H1 (cell line): ENCODE measurements around the gene BRSK2. TPM values are rescaled to one million over a fixed set of nuclear protein-coding genes. Genes with fewer than 3 reads are reported as not detected.

ENCODE experiments used
- CTCF ChIA-PET: fragments of 300-600 bp; sonication (Branson Sonifier 250); formaldehyde crosslinking; loops from one replicate; lab custom pipeline; 2021; ENCODE audit not compliant: partially characterized antibody; lab: Charles Lee
- POLR2A ChIA-PET: fragments of 300-600 bp; sonication (Branson Sonifier 250); formaldehyde crosslinking; loops from one replicate; lab custom pipeline; 2021; ENCODE audit warnings: inconsistent platforms; ENCODE audit not compliant: partially characterized antibody; lab: Charles Lee
- DNase-seq, 2 experiments: peaks; one replicate each; pipeline versions ENCODE4 v3.0.0 to v3.0.0-alpha.2; 2010 to 2022; ENCODE audit warnings: low spot score in 2 of 2, low read depth in 1 of 2, mixed read lengths in 1 of 2
- FAIRE-seq: peaks from 2 replicates; lab custom pipeline; 2011; peaks lifted over from hg19 to GRCh38; lab: Jason Lieb, UNC
- H2AFZ ChIP-seq: 2 replicates; pipeline ENCODE4 v1.8.1; 2012; ENCODE audit warnings: low read length, inconsistent platforms
- H2AK5ac ChIP-seq: 2 replicates; pipeline ENCODE4 v1.6.1; 2013; ENCODE audit warnings: low read depth, low read length
- H2BK120ac ChIP-seq: replicated peaks from 2 replicates; pipeline ENCODE3; 2013; ENCODE audit warnings: low read depth, low read length, inconsistent platforms
- H2BK12ac ChIP-seq: 2 replicates; pipeline ENCODE4 v1.6.1; 2013; ENCODE audit warnings: low read depth, low read length
- H2BK15ac ChIP-seq: 2 replicates; pipeline ENCODE4 v1.6.1; 2013; ENCODE audit warnings: low read length
- H2BK20ac ChIP-seq: 2 replicates; pipeline ENCODE4 v1.6.1; 2013; ENCODE audit warnings: low read length
- H2BK5ac ChIP-seq: 2 replicates; pipeline ENCODE4 v1.6.1; 2013; ENCODE audit warnings: low read depth, low read length
- H3K14ac ChIP-seq: 2 replicates; pipeline ENCODE4 v1.6.1; 2013; ENCODE audit warnings: inconsistent platforms; ENCODE audit not compliant: insufficient read length
- H3K18ac ChIP-seq: 2 replicates; pipeline ENCODE4 v1.6.1; 2013; ENCODE audit warnings: low read length; ENCODE audit errors: extremely low read depth
- H3K23ac ChIP-seq: 2 replicates; pipeline ENCODE4 v1.6.1; 2013; ENCODE audit warnings: inconsistent platforms; ENCODE audit not compliant: insufficient read length
- H3K23me2 ChIP-seq: 2 replicates; pipeline ENCODE4 v1.6.1; 2013; ENCODE audit warnings: low read depth, low read length
- H3K27ac ChIP-seq: 2 replicates; pipeline ENCODE4 v1.6.1; 2011; ENCODE audit warnings: low read depth, low read length, inconsistent platforms
- H3K27me3 ChIP-seq, 4 experiments: replicated peaks in 1 of 4; 1 replicate in 1 of 4; 2 replicates in 3 of 4; pipeline versions ENCODE4 v1.6.1 to v1.8.1; 2011 to 2013; ENCODE audit warnings: low read length in 3 of 4, mild to moderate bottlenecking in 3 of 4, inconsistent platforms in 2 of 4, mixed read lengths in 2 of 4, moderate library complexity in 1 of 4; ENCODE audit not compliant: control insufficient read depth in 3 of 4, insufficient read depth in 3 of 4; ENCODE audit errors: extremely low read depth in 1 of 4
- H3K36me3 ChIP-seq, 4 experiments: 2 replicates each; pipeline versions ENCODE4 v1.6.1 to v1.8.1; 2011 to 2013; ENCODE audit warnings: mild to moderate bottlenecking in 4 of 4, low read length in 3 of 4, moderate library complexity in 2 of 4, control low read depth in 1 of 4, inconsistent platforms in 1 of 4; ENCODE audit not compliant: insufficient read depth in 4 of 4, control insufficient read depth in 2 of 4
- H3K4ac ChIP-seq: replicated peaks from 2 replicates; pipeline ENCODE3; 2013; ENCODE audit warnings: low read length, low read depth, mixed read lengths, inconsistent platforms; ENCODE audit not compliant: insufficient read length
- H3K4me1 ChIP-seq, 4 experiments: replicated peaks in 1 of 4; 1 replicate in 1 of 4; 2 replicates in 3 of 4; pipeline versions ENCODE4 v1.6.1 to v1.8.1; 2011 to 2013; ENCODE audit warnings: low read length in 3 of 4, inconsistent platforms in 2 of 4, mixed read lengths in 1 of 4; ENCODE audit not compliant: insufficient read depth in 4 of 4, control insufficient read depth in 3 of 4
- H3K4me2 ChIP-seq, 2 experiments: 2 replicates each; pipeline versions ENCODE4 v1.6.1 to v1.8.1; 2011 to 2013; ENCODE audit warnings: low read depth in 2 of 2, low read length in 2 of 2, control low read depth in 1 of 2, inconsistent platforms in 1 of 2, mild to moderate bottlenecking in 1 of 2; ENCODE audit not compliant: insufficient read depth in 1 of 2
- H3K4me3 ChIP-seq, 4 experiments: fragments of 200-600, 300-600 bp in 1 of 4; sonication (generic), shearing (Covaris generic), sonication (Bioruptor Twin) in 1 of 4; 2 replicates each; pipeline versions ENCODE4 v1.5.1 to v1.8.1; 2011 to 2016; ENCODE audit warnings: low read length in 4 of 4, low read depth in 3 of 4, control low read depth in 2 of 4, inconsistent platforms in 2 of 4, mild to moderate bottlenecking in 2 of 4, mixed read lengths in 1 of 4, moderate library complexity in 1 of 4; ENCODE audit not compliant: insufficient read depth in 2 of 4; ENCODE audit errors: extremely low read depth in 1 of 4
- H3K56ac ChIP-seq: replicated peaks from 2 replicates; pipeline ENCODE3; 2013; ENCODE audit warnings: low read depth, mild to moderate bottlenecking, mixed read lengths, low read length, inconsistent platforms; ENCODE audit not compliant: insufficient read length
- H3K79me1 ChIP-seq: 2 replicates; pipeline ENCODE4 v1.6.1; 2013; ENCODE audit warnings: low read depth, low read length, control low read depth
- H3K79me2 ChIP-seq, 2 experiments: 2 replicates each; pipeline versions ENCODE4 v1.6.1 to v1.8.1; 2012 to 2013; ENCODE audit warnings: low read length in 2 of 2, mild to moderate bottlenecking in 2 of 2, inconsistent platforms in 1 of 2; ENCODE audit not compliant: insufficient read depth in 2 of 2, control insufficient read depth in 1 of 2
- H3K9ac ChIP-seq, 4 experiments: replicated peaks in 1 of 4; 1 replicate in 1 of 4; 2 replicates in 3 of 4; pipeline versions ENCODE4 v1.6.1 to v1.8.1; 2011 to 2013; ENCODE audit warnings: low read depth in 3 of 4, low read length in 3 of 4, control low read depth in 2 of 4, mild to moderate bottlenecking in 2 of 4, moderate library complexity in 2 of 4, inconsistent platforms in 1 of 4; ENCODE audit errors: extremely low read depth in 1 of 4
- H3K9me3 ChIP-seq, 2 experiments: 2 replicates each; pipeline versions ENCODE4 v1.6.1 to v1.8.1; 2012 to 2013; ENCODE audit warnings: mild to moderate bottlenecking in 2 of 2, moderate library complexity in 2 of 2, control low read depth in 1 of 2, inconsistent platforms in 1 of 2, low read depth in 1 of 2, low read length in 1 of 2, mixed read lengths in 1 of 2; ENCODE audit not compliant: insufficient read depth in 2 of 2
- H4K20me1 ChIP-seq, 2 experiments: replicated peaks in 1 of 2; 2 replicates each; pipeline versions ENCODE3 to v1.8.1; 2011 to 2013; ENCODE audit warnings: inconsistent platforms in 2 of 2, low read length in 2 of 2, mild to moderate bottlenecking in 1 of 2; ENCODE audit not compliant: insufficient read depth in 2 of 2, control insufficient read depth in 1 of 2
- H4K5ac ChIP-seq: 2 replicates; pipeline ENCODE4 v1.6.1; 2013; ENCODE audit warnings: low read length, low read depth, mixed read lengths, inconsistent platforms; ENCODE audit not compliant: insufficient read length
- H4K8ac ChIP-seq: 2 replicates; pipeline ENCODE4 v1.8.0; 2013; ENCODE audit warnings: mild to moderate bottlenecking, moderate library complexity, low read length, inconsistent platforms; ENCODE audit not compliant: insufficient read depth; ENCODE audit errors: extremely low read depth
- H4K91ac ChIP-seq: replicated peaks from 2 replicates; pipeline ENCODE3; 2013; ENCODE audit warnings: low read length, mixed read lengths, inconsistent platforms; ENCODE audit not compliant: insufficient read length
- CBX8 ChIP-seq: fragments of 300-800, 300-1000 bp; sonication (generic); IDR thresholded peaks from 2 replicates; pipeline ENCODE4 v1.7.1; 2016; ENCODE audit warnings: low read depth, low read length, borderline replicate concordance
- CHD1 ChIP-seq: IDR thresholded peaks from 2 replicates; pipeline ENCODE4 v1.6.1; 2012; ENCODE audit warnings: low read depth, low read length, improper control_type of control experiment
- CREB1 ChIP-seq: IDR thresholded peaks from 2 replicates; pipeline ENCODE4 v1.6.1; 2012; ENCODE audit warnings: inconsistent platforms
- EP300 ChIP-seq, 2 experiments: IDR thresholded peaks; 1 replicate in 1 of 2; 2 replicates in 1 of 2; pipeline ENCODE4 v1.6.1; 2011 to 2012; ENCODE audit warnings: low read depth in 2 of 2, low read length in 2 of 2, mild to moderate bottlenecking in 2 of 2, borderline replicate concordance in 1 of 2, inconsistent platforms in 1 of 2, moderate library complexity in 1 of 2
- HDAC6 ChIP-seq: IDR thresholded peaks from one replicate; pipeline ENCODE4 v1.7.1; 2012; ENCODE audit warnings: low read depth, mild to moderate bottlenecking, inconsistent platforms, low read length, moderate library complexity
- JUN ChIP-seq: IDR thresholded peaks from 2 replicates; pipeline ENCODE4 v1.6.1; 2011; ENCODE audit warnings: low read depth, mild to moderate bottlenecking, improper control_type of control experiment, low read length
- JUND ChIP-seq: IDR thresholded peaks from 2 replicates; pipeline ENCODE4 v1.6.1; 2011; ENCODE audit warnings: mild to moderate bottlenecking, improper control_type of control experiment, low read length
- KDM4A ChIP-seq: IDR thresholded peaks from one replicate; pipeline ENCODE4 v1.7.1; 2012; ENCODE audit warnings: low read depth, mild to moderate bottlenecking, moderate library complexity, low read length, inconsistent platforms; ENCODE audit not compliant: severe bottlenecking
- MAFK ChIP-seq: IDR thresholded peaks from 2 replicates; pipeline ENCODE4 v1.6.1; 2012; ENCODE audit warnings: low read depth, mild to moderate bottlenecking, improper control_type of control experiment, low read length
- POLR2A ChIP-seq, 2 experiments: IDR thresholded peaks; 1 replicate in 1 of 2; 2 replicates in 1 of 2; pipeline ENCODE4 v1.6.1; 2011; ENCODE audit warnings: low read depth in 2 of 2, low read length in 2 of 2, mild to moderate bottlenecking in 2 of 2; ENCODE audit errors: control extremely low read depth in 1 of 2
- POLR2AphosphoS5 ChIP-seq: IDR thresholded peaks from 2 replicates; pipeline ENCODE4 v1.6.1; 2011; ENCODE audit warnings: low read depth, low read length
- POU5F1 ChIP-seq: IDR thresholded peaks from 2 replicates; pipeline ENCODE4 v1.6.1; 2011; ENCODE audit warnings: low read depth, mild to moderate bottlenecking, low read length, moderate library complexity
- SIX5 ChIP-seq: IDR thresholded peaks from 2 replicates; pipeline ENCODE4 v1.6.1; 2011; ENCODE audit warnings: mild to moderate bottlenecking, low read depth, low read length
- SP1 ChIP-seq: IDR thresholded peaks from 2 replicates; pipeline ENCODE4 v1.6.1; 2011; ENCODE audit warnings: low read depth, low read length
- TAF1 ChIP-seq: IDR thresholded peaks from 2 replicates; pipeline ENCODE4 v1.6.1; 2011; ENCODE audit warnings: mild to moderate bottlenecking, low read depth, low read length
- TEAD4 ChIP-seq: IDR thresholded peaks from 2 replicates; pipeline ENCODE4 v1.6.1; 2012; ENCODE audit warnings: low read depth, low read length, inconsistent platforms, mixed read lengths
- ZNF274 ChIP-seq: IDR thresholded peaks from 2 replicates; pipeline ENCODE4 v1.7.0; 2012; ENCODE audit warnings: low read length, borderline replicate concordance; ENCODE audit errors: extremely low read depth
- WGBS, 2 experiments: shearing (Covaris generic) in 1 of 2; methylation state at CpG; one replicate each; pipeline versions ENCODE4 v1.1.6 to v1.1.7; 2013 to 2015; ENCODE audit warnings: low lambda C conversion rate in 2 of 2, mixed read lengths in 2 of 2, inconsistent platforms in 1 of 2, low coverage in 1 of 2, missing lambda C conversion rate in 1 of 2; ENCODE audit not compliant: insufficient replicate concordance in 2 of 2, insufficient coverage in 1 of 2, insufficient read length in 1 of 2; ENCODE audit errors: extremely low coverage in 1 of 2, missing lambda C conversion rate in 1 of 2; 5-methylcytosine and 5-hydroxymethylcytosine counted together
- polyA plus RNA-seq, 7 experiments: library from polyadenylated mRNA; depleted of rRNA in 3 of 7; stranded (reverse) in 5 of 7; unstranded in 2 of 7; fragments of >200 nt in 5 of 7; fragments of 200-250 nt in 2 of 7; gene quantifications; 1 replicate in 5 of 7; 2 replicates in 1 of 7; 4 replicates in 1 of 7; pipeline versions ENCODE4 v1.2.1 to v1.2.3, GENCODE V29; 2011 to 2013; ENCODE audit warnings: missing spikeins in 2 of 7, mixed read lengths in 2 of 7
- total RNA-seq: library from RNA; stranded (reverse); fragmentation: NEBNext Ultra II Directional; extraction: Animal tissue kit (Norgen Biotek cat#: 25700); gene quantifications from 2 replicates; pipeline ENCODE4 v1.2.1, GENCODE V29; 2021

Gene BRSK2
- total and polyA plus RNA-seq, 2 of the 8 experiments (the other 6 are each of a cell fraction or from before 2014, with no cell fraction given) = 17.3 to 27.1 TPM

GRCh38 chr11:1457326-1457680 is 67.6 kb downstream of the BRSK2 start:
- Histone ChIP-seq H2BK120ac (no peak overlapping the region), H3K4me3 (no peak overlapping the region), H3K23ac (no peak overlapping the region), H3K79me1 (peaks cover 5% of the 10 kb centered on the region; the same call in 1 of the 2 replicates), H2AK5ac (no peak overlapping the region), H3K27ac (no peak overlapping the region), H2BK20ac (no peak overlapping the region), H4K91ac (no peak overlapping the region), H3K27me3 (no peaks in the 10 kb centered on the region), H3K4me2 (no peak overlapping the region), H3K9ac (no peak overlapping the region), H3K4me1 (peaks cover 0 to 6% (median 2%) of the 10 kb centered on the region in 4 experiments; a peak in 2 of 7 replicates), H2AFZ (no peak overlapping the region), H3K9me3 (no peaks in the 10 kb centered on the region), H2BK15ac (no peak overlapping the region), H4K8ac (no peak overlapping the region), H4K20me1 (peaks cover 0 to 13% of the 10 kb centered on the region in 2 experiments), H2BK12ac (no peak overlapping the region), H3K14ac (no peak overlapping the region), H3K23me2 (no peaks in the 10 kb centered on the region), H3K79me2 (no peaks in the 10 kb centered on the region), H3K4ac (no peak overlapping the region), H3K56ac (no peak overlapping the region), H4K5ac (no peak overlapping the region), H2BK5ac (no peak overlapping the region), H3K18ac (no peak overlapping the region), H3K36me3 (peaks cover 0 to 10% (median 6%) of the 10 kb centered on the region in 4 experiments; a peak in 4 of 8 replicates)
- CTCF ChIA-PET = interaction anchor here (0.9 kb wide), 1 partner anchor 10 kb away, joined by 3 read pairs; no protein-coding TSS in a partner anchor
- POLR2A ChIA-PET = no interaction called here
- no peak for FAIRE-seq
- WGBS, 2 experiments = 91% methylated on average over 6 of the region's 13 CpGs; no CpG with 5 or more reads in 1 of the 2 experiments
- DNase-seq = no peak
- TF ChIP-seq SP1 = no peak
- no peak for TF ChIP-seq POLR2AphosphoS5
- no peak for TF ChIP-seq CHD1
- no peak for TF ChIP-seq CBX8
- no peak for TF ChIP-seq KDM4A
- TF ChIP-seq JUND = no peak
- no peak for TF ChIP-seq POLR2A (IDR thresholded peaks at IDR 0.05; ENCODE audit: control extremely low read depth in 1 of 2, low read depth in 2 of 2, low read length in 2 of 2)
- no peak for TF ChIP-seq SIX5
- no peak for TF ChIP-seq JUN
- TF ChIP-seq POU5F1 = no peak
- no peak for TF ChIP-seq ZNF274
- TF ChIP-seq EP300 (IDR thresholded peaks at IDR 0.05; ENCODE audit: borderline replicate concordance in 1 of 2, low read depth in 2 of 2, low read length in 2 of 2) = no peak
- no peak for TF ChIP-seq MAFK
- no peak for TF ChIP-seq TEAD4
- TF ChIP-seq TAF1 = no peak
- TF ChIP-seq CREB1 = no peak
- no peak for TF ChIP-seq HDAC6
